DMS153 treated with DMSO at 0.1 percent for 48 hours (cell line): ENCODE measurements around the gene NTSR1.

Experiments used
- DNase-seq: peaks from one replicate; lab custom pipeline; 2025; ENCODE audit not compliant: unreplicated experiment; lab: John Stamatoyannopoulos, UW

NTSR1 gene

DNA sequence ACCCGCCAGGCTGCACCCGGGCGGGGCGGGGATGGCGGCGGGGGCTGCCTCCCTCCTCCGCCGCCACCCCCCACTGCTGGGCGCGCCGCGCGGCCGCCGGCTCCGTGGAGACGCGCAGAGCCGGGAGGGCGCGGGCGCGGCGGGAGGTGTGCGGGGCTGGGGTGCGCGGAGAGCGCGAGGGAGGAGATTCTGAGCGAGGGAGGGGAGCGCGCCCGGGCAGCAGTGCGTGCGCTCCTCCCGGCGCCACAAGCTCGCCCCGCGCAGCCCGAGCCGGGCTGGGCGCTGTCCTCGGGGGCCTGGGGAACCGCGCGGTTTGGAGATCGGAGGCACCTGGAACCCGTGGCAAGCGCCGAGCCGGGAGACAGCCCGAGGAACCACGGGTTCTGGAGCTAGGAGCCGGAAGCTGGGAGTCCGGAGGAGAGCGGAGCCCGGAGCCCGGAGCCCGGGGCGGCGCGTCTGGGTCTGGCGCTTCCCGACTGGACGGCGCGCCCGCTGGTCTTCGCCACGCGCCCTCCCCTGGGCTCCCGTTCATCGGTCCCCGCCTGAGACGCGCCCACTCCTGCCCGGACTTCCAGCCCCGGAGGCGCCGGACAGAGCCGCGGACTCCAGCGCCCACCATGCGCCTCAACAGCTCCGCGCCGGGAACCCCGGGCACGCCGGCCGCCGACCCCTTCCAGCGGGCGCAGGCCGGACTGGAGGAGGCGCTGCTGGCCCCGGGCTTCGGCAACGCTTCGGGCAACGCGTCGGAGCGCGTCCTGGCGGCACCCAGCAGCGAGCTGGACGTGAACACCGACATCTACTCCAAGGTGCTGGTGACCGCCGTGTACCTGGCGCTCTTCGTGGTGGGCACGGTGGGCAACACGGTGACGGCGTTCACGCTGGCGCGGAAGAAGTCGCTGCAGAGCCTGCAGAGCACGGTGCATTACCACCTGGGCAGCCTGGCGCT, at the start of gene NTSR1:
NTSR1 (plus strand) TSS at position 246 of the 946 bp plus-strand sequence; CDS start at position 618, 372 bp downstream.
- no peak for DNase-seq

DNA sequence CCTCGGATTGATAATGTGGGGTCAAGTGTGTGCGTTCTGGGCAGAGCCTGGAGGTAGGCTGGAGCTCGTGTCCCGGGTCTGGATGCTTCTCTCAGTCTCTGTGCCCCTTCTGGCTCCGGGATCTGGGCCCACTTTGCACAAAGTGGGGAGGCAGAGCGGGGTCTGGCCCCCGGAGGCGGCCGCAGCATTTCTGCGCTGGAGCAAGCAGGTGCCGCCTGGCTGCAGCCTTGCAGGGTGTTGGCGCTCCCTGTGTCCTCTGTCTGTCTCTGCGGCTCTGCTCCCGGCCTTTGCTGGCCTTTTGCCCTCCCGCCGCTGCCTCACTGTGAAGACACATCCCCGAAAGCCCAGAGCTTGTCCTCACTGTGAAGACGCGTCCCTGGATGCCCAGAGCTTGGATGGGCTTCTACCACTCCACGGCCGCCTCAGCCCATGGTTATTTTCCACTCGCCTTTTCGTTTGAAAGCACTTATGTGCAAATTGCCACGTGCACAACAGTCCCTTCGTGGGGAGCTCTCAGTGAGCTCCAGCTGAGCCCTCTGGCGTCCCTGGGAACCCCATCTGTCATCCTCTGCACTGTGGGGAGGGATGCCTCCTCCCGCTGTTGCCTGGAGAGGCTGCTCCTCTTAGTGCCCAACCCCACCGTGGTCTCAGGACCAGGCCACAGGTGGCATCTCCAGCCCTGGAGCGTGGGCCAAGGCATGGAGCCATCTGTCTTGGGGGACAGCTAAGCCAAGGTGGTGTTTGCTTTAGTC, 49.0 kb upstream of the NTSR1 start:
- DNase-seq = no peak

DNA sequence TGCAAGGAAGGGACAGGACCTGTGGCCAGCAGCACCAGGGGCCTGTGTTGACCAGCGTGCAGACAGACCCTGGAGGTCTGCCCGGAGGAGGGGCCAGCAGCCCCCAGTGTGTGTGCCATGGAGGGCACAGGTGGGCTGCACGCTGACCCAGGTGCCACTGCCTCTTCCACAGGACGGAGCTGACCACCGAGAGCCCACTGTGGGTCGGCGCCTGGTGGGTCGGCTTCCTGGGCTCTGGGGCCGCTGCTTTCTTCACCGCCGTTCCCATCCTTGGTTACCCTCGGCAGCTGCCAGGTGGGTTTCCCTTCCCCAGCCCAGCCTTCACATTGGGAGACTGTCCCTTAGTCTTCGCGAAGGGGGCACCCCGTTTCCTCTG, 48.4 kb upstream of the NTSR1 start:
- DNase-seq = no peak

DNA sequence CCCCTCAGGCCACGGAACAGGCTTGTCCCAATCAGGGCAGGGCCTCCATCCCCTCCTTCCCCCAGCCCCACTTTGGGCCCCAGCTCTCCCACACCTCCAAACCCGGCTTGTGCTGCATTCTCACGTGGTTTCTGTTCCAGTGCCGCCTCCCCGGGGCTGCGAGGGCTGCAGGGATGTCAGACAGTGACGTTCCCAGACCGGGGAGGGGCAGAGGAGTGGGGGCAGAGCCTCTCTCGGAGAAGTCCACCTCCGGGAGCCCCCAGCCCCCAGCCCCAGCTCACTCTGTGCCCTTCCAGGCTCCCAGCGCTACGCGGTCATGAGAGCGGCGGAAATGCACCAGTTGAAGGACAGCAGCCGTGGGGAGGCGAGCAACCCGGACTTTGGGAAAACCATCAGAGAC, 47.9 kb upstream of the NTSR1 start:
- DNase-seq = no peak

DNA sequence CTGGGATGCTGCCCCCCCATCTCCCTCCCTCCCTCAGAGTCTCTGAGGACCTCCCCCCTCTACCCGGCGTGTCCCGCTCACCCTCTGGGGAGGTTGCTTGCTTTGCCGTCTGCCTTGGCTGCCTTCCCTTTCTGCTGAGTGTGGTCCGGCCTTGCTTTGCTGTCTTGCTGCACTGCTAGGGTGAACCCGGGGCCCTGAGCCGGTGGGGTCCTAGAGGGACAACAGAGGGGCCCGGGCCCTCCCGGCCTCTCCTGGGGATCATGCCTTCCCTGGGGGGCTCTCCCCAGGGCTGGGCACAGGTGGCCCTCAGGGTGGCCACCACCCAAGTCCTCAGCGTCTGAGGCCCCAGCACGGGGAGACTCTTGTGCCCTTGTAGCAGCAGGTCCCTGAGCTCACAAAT, 47.0 kb upstream of the NTSR1 start:
- DNase-seq = no peak

DNA sequence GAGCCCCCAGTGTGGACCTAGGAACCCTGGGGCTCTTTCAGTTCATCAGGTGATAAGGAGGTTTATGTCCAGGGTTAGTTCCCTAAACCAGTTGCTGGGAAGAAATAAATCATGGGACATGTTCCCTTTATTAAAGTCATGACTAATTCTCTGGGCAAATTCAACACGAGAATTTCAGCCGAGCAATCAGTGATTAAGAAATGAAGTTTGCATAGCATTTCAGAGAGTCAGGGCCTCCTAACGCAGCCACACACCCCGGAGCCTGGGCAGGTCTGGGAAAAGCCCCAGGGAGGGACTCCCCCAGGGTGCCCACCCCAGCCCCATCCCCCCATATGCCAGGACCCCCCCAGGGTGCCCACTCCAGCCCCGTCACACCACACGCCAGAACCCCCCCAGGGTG, 46.2 kb upstream of the NTSR1 start:
- no peak for DNase-seq

DNA sequence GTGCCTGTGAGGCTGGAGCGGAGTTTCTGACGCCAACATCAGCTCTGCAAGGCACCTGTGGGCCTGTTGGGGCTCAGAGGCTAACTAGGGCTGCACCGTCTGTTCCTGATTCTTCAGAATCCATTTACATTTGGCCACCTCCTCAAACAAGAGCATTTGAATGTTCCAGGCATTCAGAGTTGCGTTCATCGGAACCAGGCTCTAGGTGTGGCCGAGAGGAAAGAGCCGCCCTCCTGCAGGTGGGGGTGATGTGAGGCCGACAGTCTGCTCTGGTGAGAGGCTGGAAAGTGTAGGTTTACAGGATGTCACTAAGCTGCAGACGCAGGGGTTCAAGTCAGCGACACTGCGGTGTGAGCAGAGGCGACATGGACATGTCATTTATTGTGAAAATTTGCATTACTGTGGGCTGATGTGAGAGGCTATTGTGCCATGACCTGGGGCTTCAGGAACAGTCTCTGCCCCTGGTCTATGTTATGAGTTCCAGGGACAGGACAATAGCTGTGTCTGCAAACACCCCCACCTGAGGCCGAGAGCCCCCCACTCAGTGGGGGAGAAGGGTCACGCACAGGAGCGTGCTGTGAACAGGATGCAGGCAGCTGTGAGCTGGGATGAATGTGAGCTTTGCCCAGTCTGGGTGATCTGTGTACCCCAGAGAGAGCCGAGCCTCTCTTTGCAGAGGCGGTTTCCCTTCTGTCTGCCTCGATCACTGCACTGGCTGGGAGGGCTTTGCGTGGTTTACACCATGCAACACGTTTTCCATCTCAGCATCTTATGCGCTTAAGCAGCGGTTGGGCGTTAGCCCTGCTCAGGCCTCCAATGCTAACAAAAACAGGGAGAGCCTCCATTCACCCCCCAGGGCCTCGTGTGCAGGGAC, 45.3 kb upstream of the NTSR1 start:
- DNase-seq = no peak

DNA sequence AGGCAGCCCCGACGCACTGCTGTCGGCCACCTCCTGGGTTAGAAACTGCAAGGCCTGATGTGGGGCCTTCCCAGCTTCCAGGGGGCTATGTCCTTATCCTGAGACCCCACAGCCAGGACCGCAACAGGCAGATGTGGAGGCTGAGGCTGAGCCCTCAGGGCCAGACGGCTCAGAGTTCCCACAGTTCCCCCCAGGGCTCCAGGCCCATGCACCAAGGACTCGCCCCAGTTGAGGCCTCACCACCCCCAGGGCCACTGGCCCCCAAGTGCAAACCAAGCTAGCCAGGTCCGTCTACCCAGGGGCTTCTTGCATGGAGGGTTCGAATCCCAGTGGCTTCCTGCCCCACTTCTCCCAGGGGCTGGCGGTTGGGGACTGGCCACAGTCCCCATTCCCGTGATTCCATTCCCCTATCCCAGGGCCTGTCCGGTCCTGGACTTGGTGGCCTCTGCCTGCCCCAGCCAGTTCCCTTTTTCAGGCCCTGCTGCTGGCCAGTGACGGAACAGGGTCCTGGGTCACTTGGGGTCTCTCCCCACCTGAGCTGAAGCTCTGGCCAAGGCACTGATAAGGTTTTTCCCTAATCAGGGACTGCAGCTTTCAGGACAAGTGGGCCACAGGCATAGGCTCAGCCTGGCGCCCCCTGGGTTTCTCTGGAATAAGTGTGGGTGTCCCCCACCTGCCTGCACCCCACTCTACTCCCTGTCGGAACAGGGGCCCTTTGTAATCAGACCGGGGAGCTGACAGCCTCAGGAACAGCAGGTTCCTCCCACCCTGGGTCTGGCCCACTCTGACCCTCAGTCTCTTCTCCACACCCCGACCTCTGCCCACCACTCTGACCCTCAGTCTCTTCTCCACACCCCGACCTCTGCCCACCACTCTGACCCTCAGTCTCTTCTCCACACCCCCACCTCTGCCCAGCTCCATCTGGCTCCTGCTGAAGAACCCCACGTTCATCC, 44.3 kb upstream of the NTSR1 start:
- no peak for DNase-seq

DNA sequence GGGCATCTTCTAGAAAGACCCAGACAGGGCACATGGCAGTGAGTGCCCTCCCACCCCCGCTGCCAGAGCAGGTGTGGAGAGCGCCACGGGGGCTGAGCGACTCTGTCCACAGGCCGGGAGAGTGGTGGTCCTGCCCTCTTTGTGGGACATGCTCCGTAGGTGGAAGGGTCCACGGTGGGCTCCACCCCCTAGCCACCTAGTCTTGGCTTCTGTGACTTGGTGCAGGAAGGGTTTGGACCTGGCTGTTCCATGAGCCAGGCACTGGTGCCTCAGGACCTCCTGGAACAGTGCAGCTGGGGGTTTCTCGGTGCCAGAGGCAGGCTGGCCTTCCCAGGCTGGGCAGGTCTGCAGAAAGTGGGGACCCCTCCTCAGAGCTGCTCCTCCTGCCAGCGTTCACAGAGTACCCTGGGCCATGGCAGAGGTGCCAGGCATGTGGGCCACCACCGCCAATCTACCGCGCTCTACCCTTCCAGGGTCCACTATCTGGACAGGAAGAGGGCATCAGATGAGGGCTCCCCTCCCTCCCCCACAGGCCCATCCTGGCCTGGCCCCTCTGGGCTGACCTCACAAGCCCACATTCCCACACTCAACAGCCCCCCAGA, 43.4 kb upstream of the NTSR1 start:
- no peak for DNase-seq

DNA sequence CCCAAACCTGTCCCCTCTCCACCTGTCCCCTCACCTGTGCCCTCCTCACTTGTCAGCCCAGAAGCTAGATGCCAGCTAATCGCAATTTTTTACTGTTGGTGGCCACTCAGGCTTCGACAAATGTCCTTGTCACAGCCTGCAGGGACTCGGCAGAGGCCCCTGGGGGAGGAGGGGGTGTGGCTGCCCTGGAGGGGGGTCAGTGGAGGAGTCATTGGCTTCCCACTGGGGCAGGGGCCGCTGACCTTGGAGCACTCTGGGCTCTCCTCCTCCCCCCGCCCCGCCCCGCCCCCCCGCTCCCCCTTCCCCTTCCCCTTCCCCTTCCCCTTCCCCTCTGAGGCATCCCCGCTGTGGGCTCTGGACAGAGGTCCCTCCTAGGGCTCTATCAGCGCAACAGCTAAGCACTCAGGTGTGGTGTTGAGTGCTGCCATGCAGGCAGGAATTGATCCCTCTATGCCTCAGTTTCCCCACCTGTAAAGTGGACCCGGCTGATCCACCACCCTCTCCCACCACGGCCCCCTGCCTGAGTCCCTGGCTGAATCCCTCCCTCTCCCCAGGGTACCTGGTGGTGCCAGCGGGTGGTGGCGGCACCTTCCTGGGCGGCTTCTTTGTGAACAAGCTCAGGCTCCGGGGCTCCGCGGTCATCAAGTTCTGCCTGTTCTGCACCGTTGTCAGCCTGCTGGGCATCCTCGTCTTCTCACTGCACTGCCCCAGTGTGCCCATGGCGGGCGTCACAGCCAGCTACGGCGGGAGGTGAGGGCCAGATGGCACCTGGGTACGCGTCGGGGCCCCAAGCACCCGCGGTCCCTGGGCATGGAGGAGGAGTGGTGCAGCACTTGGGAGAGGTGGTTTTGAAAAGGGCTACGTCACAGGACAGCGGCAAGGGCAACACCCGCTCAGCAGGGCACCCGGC, 42.6 kb upstream of the NTSR1 start:
- peak; percentile 17 for DNase-seq

DNA sequence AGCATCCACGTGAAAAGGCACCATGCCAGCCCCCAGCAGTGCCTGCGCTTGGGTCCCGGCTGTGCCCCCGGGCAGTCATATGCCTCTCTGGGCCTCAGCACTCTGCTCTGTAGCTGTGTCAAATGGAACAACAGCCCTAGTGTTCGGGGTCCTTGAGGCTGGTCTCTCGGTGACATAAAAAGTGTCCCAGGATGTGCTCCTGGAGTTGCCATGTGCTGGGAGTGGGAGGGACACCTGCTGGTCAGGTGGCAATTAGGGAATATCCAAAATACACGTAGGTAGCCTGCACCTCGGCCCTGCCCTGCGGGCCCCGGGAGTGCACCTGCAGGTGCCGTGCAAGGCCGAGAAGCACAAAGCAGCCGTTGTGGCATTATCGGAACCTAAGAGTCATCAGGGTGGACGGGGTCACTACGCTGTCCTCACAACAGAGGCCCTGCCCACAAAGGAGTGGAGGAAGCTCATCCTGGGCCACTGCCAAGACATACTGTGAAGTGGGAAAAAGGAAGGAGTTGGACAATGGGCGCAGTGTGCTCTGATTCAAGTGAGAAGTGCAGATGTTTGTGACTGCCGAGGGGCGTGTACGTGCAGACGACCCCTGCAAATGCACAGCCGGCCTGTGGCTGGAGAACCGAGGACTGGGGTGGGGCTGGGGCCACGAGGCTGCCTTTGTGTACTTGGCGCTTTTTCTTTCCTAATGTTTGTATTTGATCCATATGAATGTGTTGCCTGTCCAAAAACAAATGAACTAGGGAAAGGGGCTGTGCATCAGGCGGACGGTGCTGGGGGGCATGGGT, 41.7 kb upstream of the NTSR1 start:
- peak; percentile 21 for DNase-seq

DNA sequence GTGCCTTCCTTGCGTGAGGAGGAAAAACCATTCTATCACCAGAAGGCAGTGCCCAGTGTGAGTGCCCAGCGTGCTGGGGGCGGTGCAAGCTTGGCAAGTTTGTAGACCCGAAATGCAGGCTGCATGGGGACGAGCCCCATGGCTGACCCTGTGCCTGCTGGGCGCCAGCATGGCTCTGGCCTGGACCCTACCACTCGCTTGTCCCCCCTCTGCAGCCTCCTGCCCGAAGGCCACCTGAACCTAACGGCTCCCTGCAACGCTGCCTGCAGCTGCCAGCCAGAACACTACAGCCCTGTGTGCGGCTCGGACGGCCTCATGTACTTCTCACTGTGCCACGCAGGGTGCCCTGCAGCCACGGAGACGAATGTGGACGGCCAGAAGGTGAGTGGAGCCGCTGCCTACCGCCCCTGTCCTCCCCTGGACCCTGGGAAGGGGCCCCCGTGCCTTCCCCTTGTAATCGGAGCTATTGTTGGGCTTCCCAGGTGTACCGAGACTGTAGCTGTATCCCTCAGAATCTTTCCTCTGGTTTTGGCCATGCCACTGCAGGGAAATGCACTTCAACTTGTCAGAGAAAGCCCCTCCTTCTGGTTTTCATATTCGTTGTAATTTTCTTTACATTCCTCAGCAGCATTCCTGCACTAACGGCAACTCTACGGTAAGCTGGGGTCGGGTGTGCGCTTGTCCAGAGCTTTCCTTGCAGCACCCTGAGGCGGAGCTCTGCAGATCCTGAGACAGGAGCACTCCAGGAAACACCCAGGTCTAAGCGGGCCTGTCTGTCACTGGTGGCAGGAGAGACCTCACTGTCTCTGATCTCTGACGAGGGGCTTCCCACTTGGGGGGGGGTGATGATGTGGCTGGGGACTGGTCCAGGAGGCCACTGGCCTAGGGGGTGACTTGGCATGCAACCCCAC, 40.9 kb upstream of the NTSR1 start:
- no peak for DNase-seq

DNA sequence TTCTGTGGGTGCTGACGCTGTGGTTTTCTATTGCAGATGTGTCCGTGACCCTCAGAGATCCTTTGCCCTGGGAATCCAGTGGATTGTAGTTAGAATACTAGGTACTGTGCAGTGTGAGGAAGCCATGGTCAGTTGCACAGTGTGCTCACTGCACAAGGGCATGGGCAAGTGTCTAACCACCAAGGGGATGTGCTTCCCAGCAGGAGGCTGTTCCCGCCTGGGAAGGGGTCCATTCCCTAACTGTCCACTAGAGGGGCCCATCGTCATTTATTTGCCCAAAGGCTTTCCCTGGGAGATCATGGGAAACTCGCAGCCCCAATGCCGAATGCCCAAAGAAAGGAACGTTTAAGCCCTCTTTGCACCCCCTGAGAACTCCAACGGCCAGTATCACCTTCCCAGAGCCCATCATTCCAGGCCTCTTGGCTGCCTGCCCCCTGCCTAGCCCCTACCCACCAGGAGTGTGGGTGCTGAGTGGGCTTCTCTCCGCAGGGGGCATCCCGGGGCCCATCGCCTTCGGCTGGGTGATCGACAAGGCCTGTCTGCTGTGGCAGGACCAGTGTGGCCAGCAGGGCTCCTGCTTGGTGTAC, 40.1 kb upstream of the NTSR1 start:
- peak; percentile 55 for DNase-seq

DNA sequence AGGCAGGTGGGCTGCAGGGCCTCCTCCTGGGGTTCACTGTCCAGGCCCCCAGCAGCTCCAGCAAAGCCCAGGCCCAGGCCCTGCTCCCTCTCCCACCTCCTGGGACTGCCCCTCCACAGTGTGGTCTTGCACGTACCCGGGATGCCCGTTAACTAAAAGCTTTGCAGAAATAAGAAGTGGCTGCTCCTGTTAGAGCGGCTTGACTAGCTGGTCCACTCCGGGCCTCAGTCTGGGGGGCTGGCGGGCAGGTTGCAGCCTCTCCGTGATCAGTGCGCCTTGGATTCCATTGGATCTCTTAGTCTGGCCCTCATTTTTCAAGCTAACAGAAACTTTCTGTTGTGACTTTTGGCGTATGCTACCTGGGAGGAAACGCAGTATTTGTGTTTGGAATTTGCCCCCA, 39.4 kb upstream of the NTSR1 start:
- no peak for DNase-seq

DNA sequence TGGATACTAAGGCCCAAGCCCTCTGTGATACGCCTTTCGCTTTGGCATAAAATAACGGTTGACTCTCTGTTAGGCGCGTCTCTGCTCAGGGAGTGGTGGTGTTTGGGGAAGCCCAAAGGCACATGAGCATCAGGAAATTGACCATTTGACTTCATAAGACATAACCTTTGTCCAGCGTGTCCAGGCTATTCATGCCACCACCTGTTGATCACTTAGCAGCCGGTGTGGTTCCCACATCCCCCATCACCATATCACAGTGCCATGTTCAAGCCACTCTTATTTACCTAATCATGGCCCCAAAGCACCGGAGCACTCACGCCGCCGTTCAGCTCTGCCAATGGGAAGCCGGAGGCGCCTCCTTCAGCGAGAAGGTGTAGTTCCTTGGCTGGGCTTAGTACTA, 38.5 kb upstream of the NTSR1 start:
- no peak for DNase-seq

DNA sequence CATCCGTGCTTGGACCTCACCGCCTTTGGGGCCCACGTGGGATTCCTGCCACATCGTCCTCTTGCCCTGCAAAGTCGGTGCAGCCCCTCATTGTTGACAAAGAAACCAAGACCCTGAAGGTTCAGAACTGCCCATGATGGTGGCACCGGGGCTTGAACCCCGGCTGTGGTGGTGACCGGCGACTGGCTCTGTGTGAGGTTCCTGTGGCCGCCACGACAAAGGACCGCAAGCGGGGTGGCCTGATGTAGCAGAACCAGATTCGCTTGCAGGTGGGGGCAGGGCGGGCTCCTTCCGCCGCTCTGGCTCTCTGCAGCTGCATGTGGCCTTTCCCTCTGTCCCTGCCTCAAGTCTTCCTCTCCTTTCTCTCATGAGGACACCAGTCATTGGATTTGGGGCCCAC, 37.6 kb upstream of the NTSR1 start:
- no peak for DNase-seq

DNA sequence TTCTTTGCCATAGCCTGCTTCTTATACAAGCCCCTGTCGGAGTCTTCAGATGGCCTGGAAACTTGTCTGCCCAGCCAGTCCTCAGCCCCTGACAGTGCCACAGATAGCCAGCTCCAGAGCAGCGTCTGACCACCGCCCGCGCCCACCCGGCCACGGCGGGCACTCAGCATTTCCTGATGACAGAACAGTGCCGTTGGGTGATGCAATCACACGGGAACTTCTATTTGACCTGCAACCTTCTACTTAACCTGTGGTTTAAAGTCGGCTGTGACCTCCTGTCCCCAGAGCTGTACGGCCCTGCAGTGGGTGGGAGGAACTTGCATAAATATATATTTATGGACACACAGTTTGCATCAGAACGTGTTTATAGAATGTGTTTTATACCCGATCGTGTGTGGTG, 36.9 kb upstream of the NTSR1 start:
- no peak for DNase-seq
